HepG2 (cell line): ENCODE data around the gene NRAP. TPM values are rescaled to one million over a fixed set of nuclear protein-coding genes. Genes with fewer than 3 reads are reported as not detected.
A peak's percentile ranks its signal among the peaks of the same experiment; 100 is the strongest.

Experiments used
- ATAC-seq: fragments of 200-7000 bp; cut with Tn5 transposase; 3 replicates; pipeline ENCODE4 v1.9.1; 2020; ENCODE audit warnings: mild to moderate bottlenecking, moderate library complexity
- BruUV-seq: library from RNA; stranded (reverse); fragments of 400-500 nt; replicated peaks from 2 replicates; lab custom pipeline; 2021; lab: Mats Ljungman, UMichigan
- CTCF ChIA-PET: fragments of 300-600 bp; formaldehyde crosslinking; extraction: SDS; loops from one replicate; lab custom pipeline; 2021; ENCODE audit warnings: low total read pairs, inconsistent platforms, low intra/inter-chr PET ratio; lab: Yijun Ruan, JAX
- POLR2A ChIA-PET: fragments of 350-600 bp; sonication (Branson Sonifier 250); formaldehyde crosslinking; loops from one replicate; lab custom pipeline; 2020; ENCODE audit warnings: antibody characterized with exemption, inconsistent platforms; lab: Yijun Ruan, JAX
- DNase-seq: peaks from one replicate; pipeline ENCODE4 v3.0.0-alpha.2; 2015; ENCODE audit warnings: low spot score
- FAIRE-seq: peaks from 3 replicates; lab custom pipeline; 2011; peaks lifted over from hg19 to GRCh38; lab: Jason Lieb, UNC
- H2AFZ ChIP-seq: one replicate; pipeline ENCODE4 v1.6.1; 2011; ENCODE audit warnings: low read length, inconsistent platforms
- H3K27ac ChIP-seq: fragments of 300-600 bp; 3 replicates; pipeline ENCODE4 v1.8.0; 2011; ENCODE audit warnings: mixed run types, mild to moderate bottlenecking, mixed read lengths, low read length, inconsistent platforms; ENCODE audit not compliant: insufficient read depth; ENCODE audit errors: extremely low read length
- H3K27me3 ChIP-seq, 2 experiments: fragments of 200-600 bp in 1 of 2; 2 replicates in 1 of 2; 3 replicates in 1 of 2; pipeline versions ENCODE4 v1.6.0 to v1.8.0; 2011; ENCODE audit warnings: low read length in 2 of 2, mild to moderate bottlenecking in 2 of 2, moderate library complexity in 2 of 2, inconsistent platforms in 1 of 2; ENCODE audit not compliant: insufficient read depth in 2 of 2, control insufficient read depth in 1 of 2
- H3K36me3 ChIP-seq, 2 experiments: fragments of 200-600 bp in 1 of 2; replicated peaks in 1 of 2; 2 replicates in 1 of 2; 3 replicates in 1 of 2; pipeline versions ENCODE4 v1.5.1 to v1.8.0; 2011; ENCODE audit warnings: low read length in 2 of 2, inconsistent platforms in 1 of 2; ENCODE audit not compliant: insufficient read depth in 2 of 2, control insufficient read depth in 1 of 2
- H3K4me1 ChIP-seq: 2 replicates; pipeline ENCODE4 v1.5.1; 2012; ENCODE audit warnings: low read length, inconsistent platforms; ENCODE audit not compliant: insufficient read depth
- H3K4me2 ChIP-seq: 2 replicates; pipeline ENCODE4 v1.6.0; 2011; ENCODE audit warnings: low read depth, low read length, inconsistent platforms
- H3K4me3 ChIP-seq, 3 experiments: fragments of 200-600 bp in 1 of 3; sonication (generic), shearing (Covaris generic) in 1 of 3; replicated peaks in 1 of 3; 2 replicates each; pipeline ENCODE4 v1.5.1; 2011 to 2016; ENCODE audit warnings: low read length in 3 of 3, inconsistent platforms in 2 of 3, low read depth in 2 of 3, mild to moderate bottlenecking in 2 of 3, control low read depth in 1 of 3, mixed read lengths in 1 of 3; ENCODE audit not compliant: insufficient read depth in 1 of 3
- H3K79me2 ChIP-seq: one replicate; pipeline ENCODE4 v1.6.1; 2011; ENCODE audit warnings: low read length, inconsistent platforms; ENCODE audit not compliant: insufficient read depth
- H3K9ac ChIP-seq: 2 replicates; pipeline ENCODE4 v1.6.0; 2011; ENCODE audit warnings: mild to moderate bottlenecking, low read depth, low read length, inconsistent platforms; ENCODE audit not compliant: insufficient read depth
- H3K9me3 ChIP-seq: 2 replicates; pipeline ENCODE4 v1.5.1; 2012; ENCODE audit warnings: mild to moderate bottlenecking, low read length
- H4K20me1 ChIP-seq: 2 replicates; pipeline ENCODE4 v1.6.0; 2011; ENCODE audit warnings: inconsistent platforms, mild to moderate bottlenecking, low read length, moderate library complexity; ENCODE audit not compliant: insufficient read depth
- AGO1 ChIP-seq: fragments of 200-400 bp; formaldehyde crosslinking; IDR thresholded peaks from 2 replicates; pipeline ENCODE4 v1.6.1; 2017; ENCODE audit warnings: mild to moderate bottlenecking, low read depth, low read length, moderate library complexity; ENCODE audit not compliant: poor library complexity, severe bottlenecking
- ATAD3A ChIP-seq: sonication (generic); formaldehyde crosslinking; IDR thresholded peaks from 2 replicates; pipeline ENCODE4 v1.4.0; 2020; ENCODE audit warnings: missing genetic modification reagents
- ATRX ChIP-seq: sonication (generic); formaldehyde crosslinking; IDR thresholded peaks from 2 replicates; pipeline ENCODE4 v1.4.0; 2020; ENCODE audit warnings: missing genetic modification reagents, borderline replicate concordance
- GABPB1 ChIP-seq: IDR thresholded peaks from 2 replicates; pipeline ENCODE4 v1.6.1; 2016; ENCODE audit warnings: mild to moderate bottlenecking, missing genetic modification reagents, moderate library complexity, missing compliant biosample characterization
- GFI1 ChIP-seq: sonication (generic); formaldehyde crosslinking; IDR thresholded peaks from 2 replicates; pipeline ENCODE4 v1.5.0; 2020; ENCODE audit warnings: missing genetic modification reagents, mild to moderate bottlenecking, borderline replicate concordance
- HOXD1 ChIP-seq: sonication (generic); formaldehyde crosslinking; IDR thresholded peaks from 2 replicates; pipeline ENCODE4 v1.5.0; 2020; ENCODE audit warnings: missing genetic modification reagents
- KLF13 ChIP-seq: sonication (generic); formaldehyde crosslinking; IDR thresholded peaks from 2 replicates; pipeline ENCODE4 v1.4.0; 2020; ENCODE audit warnings: mild to moderate bottlenecking, missing genetic modification reagents
- KLF9 ChIP-seq: IDR thresholded peaks from 2 replicates; pipeline ENCODE4 v1.6.1; 2016; ENCODE audit warnings: low read depth
- PHF21A ChIP-seq: sonication (generic); formaldehyde crosslinking; IDR thresholded peaks from 2 replicates; pipeline ENCODE4 v1.5.0; 2020; ENCODE audit warnings: mild to moderate bottlenecking, missing genetic modification reagents
- POLR2G ChIP-seq: fragments of 200-400 bp; formaldehyde crosslinking; IDR thresholded peaks from 2 replicates; pipeline ENCODE4 v1.6.1; 2018; ENCODE audit warnings: mild to moderate bottlenecking, low read depth, low read length, moderate library complexity
- SMARCC2 ChIP-seq: fragments of 450-650 bp; IDR thresholded peaks from 2 replicates; pipeline ENCODE4 v1.6.1; 2017; ENCODE audit warnings: antibody characterized with exemption, mild to moderate bottlenecking
- TBP ChIP-seq: sonication (generic); formaldehyde crosslinking; IDR thresholded peaks from 2 replicates; pipeline ENCODE4 v1.5.0; 2020; ENCODE audit warnings: missing genetic modification reagents
- TEF ChIP-seq: sonication (generic); formaldehyde crosslinking; IDR thresholded peaks from 2 replicates; pipeline ENCODE4 v1.5.0; 2020; ENCODE audit warnings: missing genetic modification reagents
- ZC3H13 ChIP-seq: sonication (generic); formaldehyde crosslinking; IDR thresholded peaks from 2 replicates; pipeline ENCODE4 v1.8.1; 2023; ENCODE audit warnings: mild to moderate bottlenecking, missing genetic modification reagents, moderate library complexity
- ZNF138 ChIP-seq: sonication (generic); formaldehyde crosslinking; IDR thresholded peaks from 2 replicates; pipeline ENCODE4 v1.5.0; 2020; ENCODE audit warnings: mild to moderate bottlenecking, low read depth, missing genetic modification reagents
- ZNF230 ChIP-seq: sonication (generic); formaldehyde crosslinking; IDR thresholded peaks from 2 replicates; pipeline ENCODE4 v1.4.0; 2020; ENCODE audit warnings: mild to moderate bottlenecking, missing genetic modification reagents
- ZNF264 ChIP-seq: sonication (generic); formaldehyde crosslinking; IDR thresholded peaks from 2 replicates; pipeline ENCODE4 v1.4.0; 2020; ENCODE audit warnings: missing genetic modification reagents
- ZNF567 ChIP-seq: sonication (generic); formaldehyde crosslinking; IDR thresholded peaks from 2 replicates; pipeline ENCODE4 v1.8.1; 2023; ENCODE audit warnings: mild to moderate bottlenecking, missing genetic modification reagents, borderline replicate concordance
- ZNF883 ChIP-seq: sonication (generic); formaldehyde crosslinking; IDR thresholded peaks from 2 replicates; pipeline ENCODE4 v1.5.1; 2020; ENCODE audit warnings: mild to moderate bottlenecking, missing genetic modification reagents; ENCODE audit errors: not compliant biosample characterization
- WGBS: methylation state at CpG from one replicate; pipeline ENCODE4 v1.1.6; 2017; ENCODE audit warnings: low lambda C conversion rate; 5-methylcytosine and 5-hydroxymethylcytosine counted together
- in situ Hi-C: cut with HindIII; loops from 2 replicates; pipeline ENCODE4 v1.10.0; 2017; ENCODE audit warnings: low pct_unique_long_range_greater_than_20kb; ENCODE audit not compliant: extremely low pct_ligation_motif_present
- intact Hi-C: fragments of 100-400 bp; cut with micrococcal nuclease; formaldehyde crosslinking; loops from one replicate; pipeline ENCODE4 v1.10.0; 2022; ENCODE audit not compliant: unreplicated experiment
- polyA plus RNA-seq, 8 experiments: library from polyadenylated mRNA; depleted of rRNA in 3 of 8; stranded (reverse) in 7 of 8; unstranded in 1 of 8; fragments of >200 nt; fragmentation: Illumina TruSeq in 4 of 8; extraction: Trizol in 4 of 8; gene quantifications; 2 replicates each; pipeline versions ENCODE4 v1.2.1 to v1.2.3, GENCODE V29; 2011 to 2016; ENCODE audit warnings: low read depth in 4 of 8, missing spikeins in 1 of 8, mixed read lengths in 1 of 8; ENCODE audit not compliant: insufficient read depth in 1 of 8
- total RNA-seq, 5 experiments: library from RNA; depleted of rRNA; stranded (reverse); fragments of >200 nt; fragmentation: Illumina TruSeq; extraction: Trizol; gene quantifications; 2 replicates each; pipeline ENCODE4 v1.2.3, GENCODE V29; 2016; ENCODE audit warnings: low read depth in 1 of 5
- TF ChIP-seq, protein P1 (sequence below): sonication (generic); formaldehyde crosslinking; IDR thresholded peaks from 2 replicates; pipeline ENCODE4 v1.4.0; 2020; ENCODE audit warnings: missing genetic modification reagents, mild to moderate bottlenecking, borderline replicate concordance

Gene NRAP
- total and polyA plus RNA-seq, 2 of the 13 experiments (the other 11 are each of a cell fraction or from before 2014, with no cell fraction given) = not detected

DNA sequence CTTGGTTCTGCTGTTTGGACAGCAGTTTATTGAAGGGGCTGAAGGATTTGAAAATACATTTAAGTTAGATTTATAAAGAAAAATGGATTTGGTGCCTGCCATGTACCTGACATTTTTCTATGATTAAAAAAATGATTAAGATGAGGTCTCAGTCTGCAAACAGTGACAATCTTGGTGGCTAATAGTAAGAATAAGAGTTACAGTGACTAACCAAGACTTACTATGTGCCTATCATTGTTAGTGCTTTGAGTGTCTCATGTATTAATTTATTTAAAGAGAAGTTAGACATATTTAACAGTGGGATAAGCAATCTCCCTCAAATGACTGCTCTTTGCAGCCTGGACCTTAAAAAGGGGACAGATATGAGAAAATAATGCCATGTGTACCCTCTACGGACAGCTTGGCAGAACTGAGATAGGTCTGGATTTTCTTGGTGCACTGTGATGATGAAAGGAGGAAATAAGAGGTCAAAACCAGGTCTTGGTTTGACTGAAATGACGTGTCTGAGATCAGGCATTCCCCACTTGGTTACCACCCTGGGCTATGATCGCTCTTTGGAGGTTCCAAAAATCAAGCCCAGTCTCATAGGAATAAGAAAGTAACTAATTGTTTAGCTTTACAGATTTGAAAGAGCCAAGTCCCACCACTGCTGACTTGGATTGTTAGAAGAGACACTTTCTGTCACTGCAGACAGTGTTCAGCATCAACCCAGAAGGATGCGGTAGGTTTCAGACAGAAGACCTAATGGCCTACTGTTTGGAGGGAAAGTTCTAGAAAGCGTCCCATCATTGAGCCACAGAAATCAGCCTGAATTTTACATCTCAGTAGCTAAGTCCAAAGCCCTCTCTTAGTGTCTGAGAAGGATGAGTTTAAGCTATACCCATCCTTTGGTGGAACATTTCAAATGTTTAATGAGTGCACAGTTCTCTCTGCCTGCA is 18.0 kb upstream of the NRAP start (continued):
- TF ChIP-seq GFI1 (CRISPR knock-in tag) (no peak), ZNF138 (CRISPR knock-in tag) (no peak), POLR2G (no peak), PHF21A (no peak), ZNF264 (no peak), AGO1 (no peak)
- TF ChIP-seq, all 625 proteins: peak for 0

- no peaks in the 10 kb centered on the region; a peak in 1 of 5 replicates for H3K36me3 ChIP-seq
- FAIRE-seq (no peak), ATAC-seq (peak; percentile 48), DNase-seq (peak; percentile 24)
- ChIA-PET POLR2A (no interaction called here), CTCF (no interaction called here)
- H3K4me2 ChIP-seq = peak overlapping the region; percentile 90
- peak overlapping the region; percentile 85 for H3K27ac ChIP-seq
- under 1% methylated on average over 16 of the region's 28 CpGs for WGBS
- H3K4me1 ChIP-seq = peaks cover 26% of the 10 kb centered on the region
- H4K20me1 ChIP-seq = no peaks in the 10 kb centered on the region
- intact Hi-C loops = no loop called here
- peak overlapping the region; percentile 42 for H2AFZ ChIP-seq
- H3K27me3 ChIP-seq = no peaks in the 10 kb centered on the region; a peak in 1 of 5 replicates
- peak overlapping the region; percentile 90 to 95 (median 94) for H3K4me3 ChIP-seq
- TSS peak; percentile 53 for BruUV-seq
- H3K79me2 ChIP-seq = peaks cover 44% of the 10 kb centered on the region
- H3K9me3 ChIP-seq = no peaks in the 10 kb centered on the region
- H3K9ac ChIP-seq = peak overlapping the region; percentile 83
- in situ Hi-C loops = no loop called here
- TF ChIP-seq TEF (no peak), KLF9 (CRISPR knock-in tag) (no peak), ZNF883 (CRISPR knock-in tag) (no peak), TBP (no peak), ATAD3A (CRISPR knock-in tag) (no peak), SMARCC2 (no peak), ATRX (CRISPR knock-in tag) (no peak), ZNF230 (CRISPR knock-in tag) (no peak), GABPB1 (CRISPR knock-in tag) (no peak), HOXD1 (CRISPR knock-in tag) (no peak), ZNF567 (CRISPR knock-in tag) (no peak), ZC3H13 (CRISPR knock-in tag) (no peak), KLF13 (CRISPR knock-in tag) (0 out of 2 replicates have a peak, but pooled peaks have one; percentile 57)
- TF ChIP-seq, protein P1, sequence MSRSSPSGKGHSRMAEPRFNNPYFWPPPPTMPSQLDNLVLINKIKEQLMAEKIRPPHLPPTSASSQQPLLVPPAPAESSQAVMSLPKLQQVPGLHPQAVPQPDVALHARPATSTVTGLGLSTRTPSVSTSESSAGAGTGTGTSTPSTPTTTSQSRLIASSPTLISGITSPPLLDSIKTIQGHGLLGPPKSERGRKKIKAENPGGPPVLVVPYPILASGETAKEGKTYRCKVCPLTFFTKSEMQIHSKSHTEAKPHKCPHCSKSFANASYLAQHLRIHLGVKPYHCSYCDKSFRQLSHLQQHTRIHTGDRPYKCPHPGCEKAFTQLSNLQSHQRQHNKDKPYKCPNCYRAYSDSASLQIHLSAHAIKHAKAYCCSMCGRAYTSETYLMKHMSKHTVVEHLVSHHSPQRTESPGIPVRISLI = no peak
Observed at GRCh38 chr10:113680190-113681111, 16.6 kb upstream of the NRAP start.
